ENCODE results near the gene MOBP. TPM values are rescaled to one million over a fixed set of nuclear protein-coding genes. Genes with fewer than 3 reads are reported as not detected.

The MOBP gene
- polyA plus RNA-seq, 1 donor (not counting 4 experiments of a cell fraction or from before 2014, with no cell fraction given) = not detected

DNA sequence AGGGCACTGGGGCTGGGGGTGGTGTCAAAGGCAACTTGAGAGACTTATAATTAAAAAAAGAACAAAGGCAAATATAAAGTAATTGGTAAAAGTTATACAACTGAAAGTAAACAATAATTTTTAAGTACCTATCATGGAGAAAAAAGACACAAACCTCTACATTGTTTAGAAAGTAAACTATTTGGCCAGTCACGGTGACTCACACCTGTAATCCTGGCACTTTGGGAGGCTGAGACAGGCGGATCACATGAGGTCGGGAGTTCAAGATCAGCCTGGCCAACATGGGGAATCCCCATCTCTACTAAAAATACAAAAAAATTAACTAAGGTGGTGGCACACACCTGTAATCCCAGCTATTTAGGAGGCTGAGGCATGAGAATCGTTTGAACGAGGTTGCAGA, 35.1 kb upstream of the MOBP start:
- TF ChIP-seq EZH2 (IDR thresholded peaks at IDR 0.05; ENCODE audit: low read length) = no peak
- TF ChIP-seq, protein P1, sequence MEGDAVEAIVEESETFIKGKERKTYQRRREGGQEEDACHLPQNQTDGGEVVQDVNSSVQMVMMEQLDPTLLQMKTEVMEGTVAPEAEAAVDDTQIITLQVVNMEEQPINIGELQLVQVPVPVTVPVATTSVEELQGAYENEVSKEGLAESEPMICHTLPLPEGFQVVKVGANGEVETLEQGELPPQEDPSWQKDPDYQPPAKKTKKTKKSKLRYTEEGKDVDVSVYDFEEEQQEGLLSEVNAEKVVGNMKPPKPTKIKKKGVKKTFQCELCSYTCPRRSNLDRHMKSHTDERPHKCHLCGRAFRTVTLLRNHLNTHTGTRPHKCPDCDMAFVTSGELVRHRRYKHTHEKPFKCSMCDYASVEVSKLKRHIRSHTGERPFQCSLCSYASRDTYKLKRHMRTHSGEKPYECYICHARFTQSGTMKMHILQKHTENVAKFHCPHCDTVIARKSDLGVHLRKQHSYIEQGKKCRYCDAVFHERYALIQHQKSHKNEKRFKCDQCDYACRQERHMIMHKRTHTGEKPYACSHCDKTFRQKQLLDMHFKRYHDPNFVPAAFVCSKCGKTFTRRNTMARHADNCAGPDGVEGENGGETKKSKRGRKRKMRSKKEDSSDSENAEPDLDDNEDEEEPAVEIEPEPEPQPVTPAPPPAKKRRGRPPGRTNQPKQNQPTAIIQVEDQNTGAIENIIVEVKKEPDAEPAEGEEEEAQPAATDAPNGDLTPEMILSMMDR (optimal IDR thresholded peaks at IDR 0.05 in 1 of 3, IDR thresholded peaks at IDR 0.05 in 1 of 3, conservative IDR thresholded peaks at IDR 0.05 in 1 of 3; ENCODE audit: extremely low read depth in 1 of 3, insufficient read depth in 2 of 3, low read length in 3 of 3) = no peak

DNA sequence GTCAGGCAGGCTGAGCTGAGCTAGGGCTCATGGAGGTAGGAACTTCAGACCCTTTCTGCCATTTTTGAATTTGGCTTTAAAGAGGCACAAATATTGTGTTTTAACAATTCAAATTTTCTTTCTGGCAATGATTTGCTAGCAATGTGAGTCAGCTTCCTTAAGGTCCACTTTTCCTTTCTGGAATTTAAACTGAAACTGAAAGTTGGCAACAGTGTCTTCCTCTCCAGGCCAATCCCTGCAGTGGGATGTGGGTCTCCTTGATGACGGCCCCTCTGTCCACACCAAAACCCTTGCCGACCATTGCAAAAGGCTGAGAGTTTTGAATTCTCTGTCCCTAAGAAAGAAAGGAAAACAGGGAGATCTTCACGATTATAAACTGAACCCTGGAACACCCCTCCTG, 33.8 kb upstream of the MOBP start:
- DNase-seq (ENCODE audit: low read depth, low spot score) (no peak), FAIRE-seq (no peak)
- no peak overlapping the region for H3K9ac ChIP-seq (ENCODE audit: control insufficient read depth, extremely low read depth, insufficient read depth, low read length)
- H3K4me1 ChIP-seq (ENCODE audit: control insufficient read depth, extremely low read depth, insufficient read depth, low read length) = peaks cover 22% of the 10 kb centered on the region
- H2AFZ ChIP-seq (ENCODE audit: control insufficient read depth, low read length) = peak overlapping the region; percentile 62
- H4K20me1 ChIP-seq (ENCODE audit: control insufficient read depth, extremely low read depth, insufficient read depth, low read length) = no peaks in the 10 kb centered on the region
- H3K27ac ChIP-seq (ENCODE audit: control insufficient read depth, insufficient read depth, low read length) = no peak overlapping the region
- dilution Hi-C loops (cut with MboI; ENCODE audit: extremely low pct_ligation_motif_present, low sequenced_read_pairs) = no loop called here
- no peaks in the 10 kb centered on the region for H3K79me2 ChIP-seq (ENCODE audit: control insufficient read depth, insufficient read depth, low read length)
- H3K27me3 ChIP-seq (ENCODE audit: control insufficient read depth, extremely low read depth, insufficient read depth, low read length) = no peaks in the 10 kb centered on the region
- no peaks in the 10 kb centered on the region for H3K36me3 ChIP-seq (ENCODE audit: control insufficient read depth in 2 of 2, extremely low read depth in 1 of 2, insufficient read depth in 2 of 2, low read length in 2 of 2)
- peak overlapping the region; percentile 28 for H3K4me2 ChIP-seq (ENCODE audit: control insufficient read depth, extremely low read depth, insufficient read depth, low read depth, low read length)
- H3K9me1 ChIP-seq (ENCODE audit: control insufficient read depth, extremely low read depth, insufficient read depth, low read length) = no peaks in the 10 kb centered on the region
- no peaks in the 10 kb centered on the region for H3K9me3 ChIP-seq (ENCODE audit: control insufficient read depth, low read depth, low read length)
- H3K4me3 ChIP-seq (ENCODE audit: control insufficient read depth in 2 of 3, extremely low read depth in 1 of 3, insufficient read depth in 2 of 3, low read depth in 1 of 3, low read length in 3 of 3) = no peak overlapping the region
- TF ChIP-seq EZH2 (IDR thresholded peaks at IDR 0.05; ENCODE audit: low read length) = no peak
- TF ChIP-seq, protein P1 (optimal IDR thresholded peaks at IDR 0.05 in 1 of 3, IDR thresholded peaks at IDR 0.05 in 1 of 3, conservative IDR thresholded peaks at IDR 0.05 in 1 of 3; ENCODE audit: extremely low read depth in 1 of 3, insufficient read depth in 2 of 3, low read length in 3 of 3) = no peak

More for the DNA sequence above, 35.1 kb upstream of the MOBP start:
- no peak for FAIRE-seq
- H3K27me3 ChIP-seq (ENCODE audit: control insufficient read depth, extremely low read depth, insufficient read depth, low read length) = no peaks in the 10 kb centered on the region
- H3K4me2 ChIP-seq (ENCODE audit: control insufficient read depth, extremely low read depth, insufficient read depth, low read depth, low read length) = no peak overlapping the region
- no peaks in the 10 kb centered on the region for H3K36me3 ChIP-seq (ENCODE audit: control insufficient read depth in 2 of 2, extremely low read depth in 1 of 2, insufficient read depth in 2 of 2, low read length in 2 of 2)
- no peak overlapping the region for H3K27ac ChIP-seq (ENCODE audit: control insufficient read depth, insufficient read depth, low read length)
- no peak overlapping the region for H3K4me3 ChIP-seq (ENCODE audit: control insufficient read depth in 2 of 3, extremely low read depth in 1 of 3, insufficient read depth in 2 of 3, low read depth in 1 of 3, low read length in 3 of 3)
- no peak overlapping the region for H3K9ac ChIP-seq (ENCODE audit: control insufficient read depth, extremely low read depth, insufficient read depth, low read length)
- H3K4me1 ChIP-seq (ENCODE audit: control insufficient read depth, extremely low read depth, insufficient read depth, low read length) = peaks cover 22% of the 10 kb centered on the region
- dilution Hi-C loops (cut with MboI; ENCODE audit: extremely low pct_ligation_motif_present, low sequenced_read_pairs) = no loop called here
- H3K79me2 ChIP-seq (ENCODE audit: control insufficient read depth, insufficient read depth, low read length) = no peaks in the 10 kb centered on the region
- H2AFZ ChIP-seq (ENCODE audit: control insufficient read depth, low read length) = no peak overlapping the region
- DNase-seq (ENCODE audit: low read depth, low spot score) = no peak
- no peaks in the 10 kb centered on the region for H3K9me1 ChIP-seq (ENCODE audit: control insufficient read depth, extremely low read depth, insufficient read depth, low read length)
- H3K9me3 ChIP-seq (ENCODE audit: control insufficient read depth, low read depth, low read length) = no peaks in the 10 kb centered on the region
- no peaks in the 10 kb centered on the region for H4K20me1 ChIP-seq (ENCODE audit: control insufficient read depth, extremely low read depth, insufficient read depth, low read length)
